Neutrophil (primary cell): ENCODE data around the gene TMEM273.

Experiments
- H3K27ac ChIP-seq: fragments of 200-600 bp; sonication (generic); 2 replicates; pipeline ENCODE4 v1.5.1; 2016; ENCODE audit warnings: mild to moderate bottlenecking, moderate library complexity
- H3K27me3 ChIP-seq: fragments of 200-600 bp; sonication (generic); 2 replicates; pipeline ENCODE4 v1.6.0; 2016; ENCODE audit warnings: mild to moderate bottlenecking
- H3K36me3 ChIP-seq: fragments of 200-600 bp; sonication (generic); 2 replicates; pipeline ENCODE4 v1.5.1; 2017
- H3K4me1 ChIP-seq, 2 experiments: fragments of 200-600 bp in 1 of 2; sonication (generic) in 1 of 2; 1 replicate in 1 of 2; 2 replicates in 1 of 2; pipeline versions ENCODE4 v1.5.1 to v1.6.1; 2013 to 2016; ENCODE audit warnings: low read depth in 1 of 2, low read length in 1 of 2, mild to moderate bottlenecking in 1 of 2, moderate library complexity in 1 of 2; ENCODE audit not compliant: control insufficient read depth in 1 of 2, insufficient read depth in 1 of 2
- H3K4me3 ChIP-seq, 2 experiments: fragments of 200-600 bp in 1 of 2; sonication (generic) in 1 of 2; 1 replicate in 1 of 2; 2 replicates in 1 of 2; pipeline ENCODE4 v1.5.1; 2013 to 2016; ENCODE audit warnings: low read depth in 1 of 2, low read length in 1 of 2, mild to moderate bottlenecking in 1 of 2, moderate library complexity in 1 of 2
- H3K9me3 ChIP-seq: fragments of 200-600 bp; sonication (generic); 2 replicates; pipeline ENCODE4 v1.5.1; 2016
- TF ChIP-seq, protein P1 (sequence below): fragments of 200-600 bp; sonication (generic); IDR thresholded peaks from 2 replicates; pipeline ENCODE4 v1.5.1; 2016; ENCODE audit warnings: antibody characterized with exemption

Gene TMEM273

DNA sequence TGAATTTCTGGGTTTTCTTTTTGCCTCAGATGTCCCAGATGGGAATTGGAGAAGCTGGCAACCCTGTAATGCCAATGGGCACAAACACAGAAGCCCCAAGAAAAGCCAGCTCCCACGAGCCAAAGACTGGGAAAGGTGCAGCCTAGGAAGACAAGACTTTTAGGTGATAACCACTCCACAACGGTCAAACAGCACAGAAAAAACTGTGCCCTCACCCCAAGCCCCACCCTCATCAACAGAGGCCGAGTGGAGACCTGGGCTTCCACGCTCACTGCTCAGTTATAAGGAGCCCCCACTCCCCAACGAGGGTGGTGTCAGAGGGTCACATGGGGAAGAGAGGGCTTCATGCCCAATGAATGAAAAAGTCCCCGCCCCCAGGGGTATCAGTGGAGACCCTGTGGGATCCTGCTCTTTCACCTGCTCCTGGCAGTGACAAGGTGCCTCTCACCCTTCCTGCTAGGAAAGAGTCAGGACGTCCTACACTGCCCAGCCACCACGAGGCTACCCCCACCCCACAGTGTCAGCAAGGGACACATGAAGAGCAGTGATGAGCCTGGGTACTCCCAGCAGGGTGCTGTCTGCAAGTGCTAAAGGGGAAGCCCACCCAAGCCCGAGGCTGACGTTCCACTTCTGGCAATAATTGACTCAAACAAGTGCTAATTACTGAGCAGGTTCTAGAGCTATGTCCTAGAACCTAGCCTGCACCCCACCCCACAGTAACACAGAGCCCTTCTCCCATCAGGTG lies 8.3 kb downstream of the TMEM273 start:
- H3K4me1 ChIP-seq = peaks cover 72 to 85% of the 10 kb centered on the region in 2 experiments
- no peak overlapping the region for H3K4me3 ChIP-seq
- no peak overlapping the region for H3K27ac ChIP-seq

DNA sequence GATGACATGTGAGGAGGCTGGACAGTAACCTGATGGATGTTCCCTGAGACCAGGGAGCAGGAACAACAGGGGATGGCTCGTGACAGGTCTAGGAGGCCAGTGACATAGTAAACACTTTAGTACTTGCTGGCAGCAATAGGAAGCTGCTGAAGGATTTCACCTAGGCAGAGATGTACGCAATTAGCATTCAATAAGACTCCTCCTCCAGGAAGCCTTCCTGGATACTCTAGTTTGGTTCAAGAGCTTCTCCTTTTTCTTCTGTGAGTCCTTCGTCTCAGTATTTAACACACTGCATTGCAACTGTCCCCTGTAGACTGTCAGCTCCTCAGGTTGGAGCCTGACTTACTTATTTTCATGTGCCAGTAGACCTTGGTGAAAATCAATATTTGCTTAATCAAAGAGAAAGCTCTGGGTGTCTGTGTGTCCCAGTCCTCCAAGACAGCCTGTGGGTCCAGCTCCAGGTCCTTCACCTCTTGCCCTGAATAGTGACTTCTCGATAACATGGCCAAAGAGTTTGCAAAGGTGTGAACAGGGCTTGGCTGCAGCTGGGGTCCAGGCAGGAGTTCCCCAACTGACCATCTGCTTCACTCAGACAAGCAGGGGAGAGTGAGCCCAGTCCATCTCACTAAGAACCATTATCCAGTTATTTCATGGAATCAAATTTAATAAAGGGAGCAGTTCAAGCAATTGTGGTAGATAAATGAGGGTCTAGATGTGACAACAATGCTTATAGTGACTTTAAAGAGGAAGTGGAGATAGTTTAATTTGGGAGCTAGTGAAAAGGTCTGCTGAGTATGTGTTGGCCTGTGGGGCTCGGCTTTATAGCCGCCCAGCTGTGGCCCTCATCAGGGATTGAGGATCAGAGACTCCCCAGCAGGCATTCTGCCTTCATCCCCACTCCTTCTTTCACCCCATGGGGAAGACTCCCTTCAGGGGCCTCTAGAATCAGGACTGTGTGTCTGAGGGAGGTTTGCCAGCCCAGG lies 9.4 kb downstream of the TMEM273 start:
- H3K9me3 ChIP-seq = no peaks in the 10 kb centered on the region
- peaks cover 71 to 84% of the 10 kb centered on the region in 2 experiments for H3K4me1 ChIP-seq
- H3K27ac ChIP-seq = peak overlapping the region; percentile 60
- peaks cover 7% of the 10 kb centered on the region for H3K36me3 ChIP-seq
- no peak overlapping the region for H3K4me3 ChIP-seq
- H3K27me3 ChIP-seq = no peaks in the 10 kb centered on the region
- TF ChIP-seq, protein P1, sequence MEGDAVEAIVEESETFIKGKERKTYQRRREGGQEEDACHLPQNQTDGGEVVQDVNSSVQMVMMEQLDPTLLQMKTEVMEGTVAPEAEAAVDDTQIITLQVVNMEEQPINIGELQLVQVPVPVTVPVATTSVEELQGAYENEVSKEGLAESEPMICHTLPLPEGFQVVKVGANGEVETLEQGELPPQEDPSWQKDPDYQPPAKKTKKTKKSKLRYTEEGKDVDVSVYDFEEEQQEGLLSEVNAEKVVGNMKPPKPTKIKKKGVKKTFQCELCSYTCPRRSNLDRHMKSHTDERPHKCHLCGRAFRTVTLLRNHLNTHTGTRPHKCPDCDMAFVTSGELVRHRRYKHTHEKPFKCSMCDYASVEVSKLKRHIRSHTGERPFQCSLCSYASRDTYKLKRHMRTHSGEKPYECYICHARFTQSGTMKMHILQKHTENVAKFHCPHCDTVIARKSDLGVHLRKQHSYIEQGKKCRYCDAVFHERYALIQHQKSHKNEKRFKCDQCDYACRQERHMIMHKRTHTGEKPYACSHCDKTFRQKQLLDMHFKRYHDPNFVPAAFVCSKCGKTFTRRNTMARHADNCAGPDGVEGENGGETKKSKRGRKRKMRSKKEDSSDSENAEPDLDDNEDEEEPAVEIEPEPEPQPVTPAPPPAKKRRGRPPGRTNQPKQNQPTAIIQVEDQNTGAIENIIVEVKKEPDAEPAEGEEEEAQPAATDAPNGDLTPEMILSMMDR = no peak

More for the DNA sequence above, 8.3 kb downstream of the TMEM273 start:
- Histone ChIP-seq H3K36me3 (peaks cover 7% of the 10 kb centered on the region), H3K9me3 (no peaks in the 10 kb centered on the region), H3K27me3 (no peaks in the 10 kb centered on the region)
- TF ChIP-seq, protein P1 = no peak

DNA sequence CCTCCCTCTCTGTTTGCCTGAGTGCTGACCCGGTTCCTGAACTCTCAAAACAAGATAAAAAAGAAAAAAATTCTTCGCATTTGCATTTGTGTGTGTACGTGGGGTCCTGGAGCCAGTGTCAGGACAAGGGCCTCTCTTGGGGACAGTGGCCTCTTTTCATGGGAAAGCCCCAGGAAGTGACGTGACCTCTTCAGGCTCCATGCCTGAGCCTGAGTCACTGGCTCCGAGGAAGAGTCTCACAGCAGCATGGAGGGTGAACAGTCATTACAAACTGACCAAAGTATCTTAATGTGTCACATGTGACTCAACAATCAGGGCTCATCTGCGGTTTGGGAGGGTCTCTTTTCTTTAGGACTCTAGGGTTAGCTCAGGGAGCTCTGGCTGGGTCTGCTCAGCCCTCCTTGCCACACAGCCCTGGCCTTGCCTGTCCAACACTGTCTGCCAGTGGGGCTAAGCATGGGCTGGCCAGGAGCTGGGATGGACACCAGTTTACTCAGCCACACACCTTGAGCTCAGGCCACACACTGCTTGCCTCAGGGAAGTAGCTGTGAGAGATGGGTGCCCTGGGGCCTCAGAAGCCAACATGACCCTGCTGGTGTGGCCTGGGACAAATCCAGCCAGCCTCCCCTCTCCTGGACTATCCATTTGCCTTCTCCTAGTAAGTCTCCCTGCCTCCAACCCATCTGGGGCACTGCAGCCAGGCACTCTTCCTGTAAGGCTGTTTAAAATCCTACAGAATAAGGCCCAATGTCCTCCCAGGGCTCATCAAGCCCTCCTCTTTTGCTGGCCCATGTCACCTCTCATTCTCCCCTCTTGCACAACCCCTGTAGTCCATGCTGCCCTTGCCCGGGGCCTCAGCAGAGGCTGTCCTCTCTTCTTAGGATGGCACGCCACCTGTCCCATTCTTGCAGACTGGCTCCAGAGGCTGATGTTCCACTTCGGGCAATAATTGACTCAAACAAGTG lies 10.5 kb downstream of the TMEM273 start:
- TF ChIP-seq, protein P1 = no peak
- no peak overlapping the region for H3K4me3 ChIP-seq
- peak overlapping the region; percentile 60 for H3K27ac ChIP-seq
- peaks cover 7% of the 10 kb centered on the region for H3K36me3 ChIP-seq
- no peaks in the 10 kb centered on the region for H3K9me3 ChIP-seq
- H3K4me1 ChIP-seq = peaks cover 62 to 76% of the 10 kb centered on the region in 2 experiments
- H3K27me3 ChIP-seq = no peaks in the 10 kb centered on the region

DNA sequence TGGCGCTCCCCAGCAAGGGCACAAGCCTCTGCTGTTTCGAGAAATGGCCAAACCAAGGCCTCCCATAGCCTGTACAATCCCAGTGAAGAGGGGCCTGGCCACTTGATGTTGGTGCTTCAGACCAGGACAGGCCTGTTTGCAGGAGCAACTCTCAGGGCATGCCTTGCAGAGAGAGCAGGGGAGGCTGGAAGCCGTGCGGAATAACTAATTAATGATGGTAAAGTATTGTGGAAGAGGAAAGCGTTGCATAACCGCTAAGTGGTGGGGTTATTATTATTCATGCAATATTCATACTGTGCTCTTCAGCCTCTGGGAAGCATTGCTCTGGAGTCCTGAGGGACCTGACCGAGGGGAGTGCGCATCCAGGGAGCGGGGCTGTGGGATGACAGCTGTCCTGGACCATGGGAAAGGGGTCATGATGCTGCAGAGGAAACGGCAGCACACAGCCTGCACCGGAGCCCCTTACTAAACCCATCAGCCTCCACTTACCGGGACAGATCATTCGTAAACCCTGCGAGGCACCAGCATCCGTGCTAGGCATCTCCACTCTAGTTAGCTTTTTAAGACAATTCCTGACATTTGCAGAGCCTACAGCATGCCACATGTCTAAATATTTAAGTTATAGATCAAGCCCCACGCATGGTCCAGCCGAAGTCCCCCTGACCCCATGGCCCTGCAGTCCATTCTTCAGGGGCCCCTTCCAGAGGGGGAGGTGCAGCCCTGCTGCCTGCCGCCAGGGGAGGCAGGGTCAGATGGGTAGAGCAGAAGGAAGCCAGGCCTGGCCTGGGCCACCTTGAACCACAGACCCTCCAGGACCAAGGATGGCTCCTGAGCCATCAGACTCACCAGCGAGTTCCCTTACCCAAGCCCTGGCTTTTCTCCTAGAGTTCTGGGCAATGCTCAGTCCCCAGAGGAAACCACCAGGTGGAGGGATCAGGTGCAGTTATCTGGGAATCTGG lies 11.6 kb downstream of the TMEM273 start:
- H3K27ac ChIP-seq = peak overlapping the region; percentile 60
- TF ChIP-seq, protein P1 = no peak
- H3K36me3 ChIP-seq = peaks cover 7% of the 10 kb centered on the region
- H3K27me3 ChIP-seq = no peaks in the 10 kb centered on the region
- H3K4me1 ChIP-seq = peaks cover 51 to 69% of the 10 kb centered on the region in 2 experiments
- H3K4me3 ChIP-seq = no peak overlapping the region
- no peaks in the 10 kb centered on the region for H3K9me3 ChIP-seq
